ENCODE results near the gene ZP1.
"Not testable (repeated sequence)": the region's sequence is repeated elsewhere in the genome, so short reads cannot be mapped to it uniquely, and the experiment has no call there.

The ZP1 gene

GRCh38 chr11:60866911-60867870 is at the start of gene ZP1:
Gene ZP1 (plus strand): TSS chr11:60867542. CDS start chr11:60867562, 20 bp downstream.
- H3K4me1 ChIP-seq (ENCODE audit: control insufficient read depth, insufficient read depth, low read length) = no peaks in the 10 kb centered on the region; the same call in 1 of the 2 replicates
- H3K36me3 ChIP-seq (ENCODE audit: control insufficient read depth, insufficient read depth, low read length) = no peaks in the 10 kb centered on the region
- H3K27ac ChIP-seq (ENCODE audit: low read length) = no peak within 1 kb of the TSS
- no CpG with 5 or more reads among the region's 13 CpGs for WGBS (ENCODE audit: insufficient coverage, insufficient read length)
- H3K9me3 ChIP-seq (ENCODE audit: control insufficient read depth, insufficient read depth, low read length) = no peaks in the 10 kb centered on the region
- no peak for DNase-seq (ENCODE audit: low read depth, low spot score)
- no peaks in the 10 kb centered on the region for H3K27me3 ChIP-seq (ENCODE audit: control insufficient read depth, insufficient read depth, low read length)
- no peak within 1 kb of the TSS for H3K4me3 ChIP-seq (ENCODE audit: low read length)

- Histone ChIP-seq H3K27ac (ENCODE audit: low read length) (no peak overlapping the region), H3K27me3 (ENCODE audit: control insufficient read depth, insufficient read depth, low read length) (no peaks in the 10 kb centered on the region), H3K9me3 (ENCODE audit: control insufficient read depth, insufficient read depth, low read length) (no peaks in the 10 kb centered on the region; the same call in 1 of the 2 replicates), H3K4me1 (ENCODE audit: control insufficient read depth, insufficient read depth, low read length) (no peaks in the 10 kb centered on the region), H3K36me3 (ENCODE audit: control insufficient read depth, insufficient read depth, low read length) (no peaks in the 10 kb centered on the region), H3K4me3 (ENCODE audit: low read length) (no peak overlapping the region)
- no peak for DNase-seq (ENCODE audit: low read depth, low spot score)
- no CpG with 5 or more reads among the region's 4 CpGs for WGBS (ENCODE audit: insufficient coverage, insufficient read length)
Measured at GRCh38 chr11:60818057-60818456, 49.3 kb upstream of the ZP1 start.

- DNase-seq (ENCODE audit: low read depth, low spot score) = no peak
- no peaks in the 10 kb centered on the region for H3K36me3 ChIP-seq (ENCODE audit: control insufficient read depth, insufficient read depth, low read length)
- H3K27ac ChIP-seq (ENCODE audit: low read length) = no peak overlapping the region
- no peaks in the 10 kb centered on the region for H3K27me3 ChIP-seq (ENCODE audit: control insufficient read depth, insufficient read depth, low read length)
- no peak overlapping the region for H3K4me3 ChIP-seq (ENCODE audit: low read length)
- H3K9me3 ChIP-seq (ENCODE audit: control insufficient read depth, insufficient read depth, low read length) = no peaks in the 10 kb centered on the region
- H3K4me1 ChIP-seq (ENCODE audit: control insufficient read depth, insufficient read depth, low read length) = no peaks in the 10 kb centered on the region
- WGBS (ENCODE audit: insufficient coverage, insufficient read length) = no CpG with 5 or more reads among the region's 15 CpGs
Measured at GRCh38 chr11:60821827-60822599, 45.3 kb upstream of the ZP1 start.

- H3K9me3 ChIP-seq (ENCODE audit: control insufficient read depth, insufficient read depth, low read length); H3K4me1 ChIP-seq (ENCODE audit: control insufficient read depth, insufficient read depth, low read length); H3K27ac ChIP-seq (ENCODE audit: low read length); DNase-seq (ENCODE audit: low read depth, low spot score); H3K27me3 ChIP-seq (ENCODE audit: control insufficient read depth, insufficient read depth, low read length); H3K4me3 ChIP-seq (ENCODE audit: low read length); H3K36me3 ChIP-seq (ENCODE audit: control insufficient read depth, insufficient read depth, low read length): not testable (repeated sequence)
- no CpG with 5 or more reads among the region's 5 CpGs for WGBS (ENCODE audit: insufficient coverage, insufficient read length)
Measured at GRCh38 chr11:60823745-60824306, 43.5 kb upstream of the ZP1 start.

- Histone ChIP-seq H3K36me3 (ENCODE audit: control insufficient read depth, insufficient read depth, low read length) (no peaks in the 10 kb centered on the region), H3K4me1 (ENCODE audit: control insufficient read depth, insufficient read depth, low read length) (no peaks in the 10 kb centered on the region), H3K9me3 (ENCODE audit: control insufficient read depth, insufficient read depth, low read length) (no peaks in the 10 kb centered on the region), H3K4me3 (ENCODE audit: low read length) (no peak overlapping the region), H3K27me3 (ENCODE audit: control insufficient read depth, insufficient read depth, low read length) (no peaks in the 10 kb centered on the region), H3K27ac (ENCODE audit: low read length) (no peak overlapping the region)
- no peak for DNase-seq (ENCODE audit: low read depth, low spot score)
- WGBS (ENCODE audit: insufficient coverage, insufficient read length) = no CpG with 5 or more reads among the region's 5 CpGs
Measured at GRCh38 chr11:60825118-60825517, 42.2 kb upstream of the ZP1 start.

GRCh38 chr11:60825790-60826189 is 41.6 kb upstream of the ZP1 start:
- WGBS (ENCODE audit: insufficient coverage, insufficient read length) = no CpG with 5 or more reads among the region's 6 CpGs
- Histone ChIP-seq H3K27me3 (ENCODE audit: control insufficient read depth, insufficient read depth, low read length) (no peaks in the 10 kb centered on the region), H3K4me1 (ENCODE audit: control insufficient read depth, insufficient read depth, low read length) (no peaks in the 10 kb centered on the region), H3K36me3 (ENCODE audit: control insufficient read depth, insufficient read depth, low read length) (no peaks in the 10 kb centered on the region), H3K9me3 (ENCODE audit: control insufficient read depth, insufficient read depth, low read length) (no peaks in the 10 kb centered on the region), H3K4me3 (ENCODE audit: low read length) (no peak overlapping the region), H3K27ac (ENCODE audit: low read length) (no peak overlapping the region)
- no peak for DNase-seq (ENCODE audit: low read depth, low spot score)

GRCh38 chr11:60830478-60831142 is 36.7 kb upstream of the ZP1 start:
- H3K4me1 ChIP-seq (ENCODE audit: control insufficient read depth, insufficient read depth, low read length) = no peaks in the 10 kb centered on the region
- no peaks in the 10 kb centered on the region for H3K9me3 ChIP-seq (ENCODE audit: control insufficient read depth, insufficient read depth, low read length)
- DNase-seq (ENCODE audit: low read depth, low spot score) = no peak
- no CpG with 5 or more reads among the region's 10 CpGs for WGBS (ENCODE audit: insufficient coverage, insufficient read length)
- no peaks in the 10 kb centered on the region; the same call in 1 of the 2 replicates for H3K27me3 ChIP-seq (ENCODE audit: control insufficient read depth, insufficient read depth, low read length)
- no peaks in the 10 kb centered on the region for H3K36me3 ChIP-seq (ENCODE audit: control insufficient read depth, insufficient read depth, low read length)
- H3K4me3 ChIP-seq (ENCODE audit: low read length) = no peak overlapping the region
- no peak overlapping the region for H3K27ac ChIP-seq (ENCODE audit: low read length)

GRCh38 chr11:60831143-60831500 is 36.2 kb upstream of the ZP1 start:
- no peak overlapping the region for H3K27ac ChIP-seq (ENCODE audit: low read length)
- no peaks in the 10 kb centered on the region for H3K4me1 ChIP-seq (ENCODE audit: control insufficient read depth, insufficient read depth, low read length)
- H3K9me3 ChIP-seq (ENCODE audit: control insufficient read depth, insufficient read depth, low read length) = no peaks in the 10 kb centered on the region
- no peaks in the 10 kb centered on the region for H3K36me3 ChIP-seq (ENCODE audit: control insufficient read depth, insufficient read depth, low read length)
- WGBS (ENCODE audit: insufficient coverage, insufficient read length) = no CpG with 5 or more reads among the region's 8 CpGs
- no peaks in the 10 kb centered on the region; the same call in 1 of the 2 replicates for H3K27me3 ChIP-seq (ENCODE audit: control insufficient read depth, insufficient read depth, low read length)
- no peak for DNase-seq (ENCODE audit: low read depth, low spot score)
- H3K4me3 ChIP-seq (ENCODE audit: low read length) = no peak overlapping the region

GRCh38 chr11:60831501-60832079 is 35.8 kb upstream of the ZP1 start:
- Histone ChIP-seq H3K27ac (ENCODE audit: low read length) (no peak overlapping the region), H3K4me3 (ENCODE audit: low read length) (no peak overlapping the region), H3K9me3 (ENCODE audit: control insufficient read depth, insufficient read depth, low read length) (no peaks in the 10 kb centered on the region), H3K4me1 (ENCODE audit: control insufficient read depth, insufficient read depth, low read length) (no peaks in the 10 kb centered on the region), H3K36me3 (ENCODE audit: control insufficient read depth, insufficient read depth, low read length) (no peaks in the 10 kb centered on the region), H3K27me3 (ENCODE audit: control insufficient read depth, insufficient read depth, low read length) (no peaks in the 10 kb centered on the region; the same call in 1 of the 2 replicates)
- DNase-seq (ENCODE audit: low read depth, low spot score) = no peak
- WGBS (ENCODE audit: insufficient coverage, insufficient read length) = no CpG with 5 or more reads among the region's 7 CpGs

Data from iPS DF 6.9 (cell line).